ENCODE results near the gene CTAGE9.

GRCh38 chr6:131683479-131683878, 27.3 kb downstream of the CTAGE9 start:
- no peak for TF ChIP-seq CTCF (conservative IDR thresholded peaks at IDR 0.05; ENCODE audit: low read depth, low read length)
- TF ChIP-seq EZH2 (IDR thresholded peaks at IDR 0.05; ENCODE audit: low read length, unreplicated experiment), result no peak
